ENCODE data around the gene RNF150.

The RNF150 gene

GRCh38 chr4:141004823-141005222 is 128.4 kb downstream of the RNF150 start:
- TF ChIP-seq CTCF (IDR thresholded peaks at IDR 0.05; ENCODE audit: low read depth, low read length), result no peak
- DNase-seq (ENCODE audit: extremely low read depth, low read depth), result no peak

GRCh38 chr4:141003193-141003592 is 130.1 kb downstream of the RNF150 start:
- no peak for DNase-seq (ENCODE audit: extremely low read depth, low read depth)
- TF ChIP-seq CTCF (IDR thresholded peaks at IDR 0.05; ENCODE audit: low read depth, low read length), result no peak

- no peak for DNase-seq (ENCODE audit: extremely low read depth, low read depth)
- no peak for TF ChIP-seq CTCF (IDR thresholded peaks at IDR 0.05; ENCODE audit: low read depth, low read length)
Measured at GRCh38 chr4:141002323-141002805, 130.9 kb downstream of the RNF150 start.

GRCh38 chr4:140996766-140997165 is 136.5 kb downstream of the RNF150 start:
- DNase-seq (ENCODE audit: extremely low read depth, low read depth), result peak; percentile 25
- TF ChIP-seq CTCF (IDR thresholded peaks at IDR 0.05; ENCODE audit: low read depth, low read length), result peak; percentile 37

- TF ChIP-seq CTCF (IDR thresholded peaks at IDR 0.05; ENCODE audit: low read depth, low read length), result no peak
- no peak for DNase-seq (ENCODE audit: extremely low read depth, low read depth)
Measured at GRCh38 chr4:140995058-140995457, 138.2 kb downstream of the RNF150 start.

- DNase-seq (ENCODE audit: extremely low read depth, low read depth), result no peak
- no peak for TF ChIP-seq CTCF (IDR thresholded peaks at IDR 0.05; ENCODE audit: low read depth, low read length)
Measured at GRCh38 chr4:140994015-140994414, 139.3 kb downstream of the RNF150 start.

- no peak for DNase-seq (ENCODE audit: extremely low read depth, low read depth)
- TF ChIP-seq CTCF (IDR thresholded peaks at IDR 0.05; ENCODE audit: low read depth, low read length), result no peak
Measured at GRCh38 chr4:140993370-140993769, 139.9 kb downstream of the RNF150 start.

All from AG09319 (cell line).